SK-N-MC (cell line): ENCODE results near the gene FRMD4A.
"Not testable (repeated sequence)": the region's sequence is repeated elsewhere in the genome, so short reads cannot be mapped to it uniquely, and the experiment has no call there.

Experiments used
- DNase-seq: peaks from one replicate; pipeline ENCODE4 v3.0.0-alpha.2; 2011; ENCODE audit warnings: low read depth, low spot score
- H3K27ac ChIP-seq: fragments of 200-600 bp; sonication (generic); 2 replicates; pipeline ENCODE4 v1.5.1; 2016; ENCODE audit warnings: mixed run types
- H3K36me3 ChIP-seq: fragments of 200-600 bp; sonication (generic); 2 replicates; pipeline ENCODE4 v1.6.1; 2017; ENCODE audit warnings: antibody characterized with exemption, low read length, mixed read lengths; ENCODE audit not compliant: insufficient read depth
- H3K4me3 ChIP-seq: fragments of 200-600 bp; sonication (generic); 2 replicates; pipeline ENCODE4 v1.5.1; 2016
- H3K9ac ChIP-seq: fragments of 200-600 bp; sonication (generic); 2 replicates; pipeline ENCODE4 v1.8.0; 2017; ENCODE audit warnings: mixed run types, mixed read lengths; ENCODE audit not compliant: insufficient read length
- H3K9me3 ChIP-seq: fragments of 200-600 bp; sonication (generic); 2 replicates; pipeline ENCODE4 v1.6.1; 2017; ENCODE audit warnings: low read depth, mild to moderate bottlenecking, antibody characterized with exemption, low read length, moderate library complexity, mixed read lengths
- EZH2 ChIP-seq: fragments of 200-600 bp; sonication (generic); IDR thresholded peaks from one replicate; pipeline ENCODE4 v1.6.1; 2017; ENCODE audit warnings: antibody characterized with exemption
- FOXP2 ChIP-seq: optimal IDR thresholded peaks from 2 replicates; pipeline ENCODE3; 2011; ENCODE audit warnings: mild to moderate bottlenecking, moderate library complexity; ENCODE audit not compliant: insufficient read depth; ENCODE audit errors: extremely low read length, control extremely low read depth
- POLR2AphosphoS5 ChIP-seq: IDR thresholded peaks from 2 replicates; pipeline ENCODE4 v1.6.1; 2012; ENCODE audit warnings: mild to moderate bottlenecking, low read depth, low read length, borderline replicate concordance

The FRMD4A gene

GRCh38 chr10:13842117-13842516, 488.6 kb downstream of the FRMD4A start:
- H3K4me3 ChIP-seq: no peak overlapping the region
- DNase-seq: no peak
- no peak overlapping the region for H3K27ac ChIP-seq
- H3K9me3 ChIP-seq: no peaks in the 10 kb centered on the region
- H3K36me3 ChIP-seq: no peaks in the 10 kb centered on the region
- no peak for TF ChIP-seq FOXP2
- TF ChIP-seq EZH2: no peak
- no peak for TF ChIP-seq POLR2AphosphoS5
- no peak overlapping the region for H3K9ac ChIP-seq

DNA sequence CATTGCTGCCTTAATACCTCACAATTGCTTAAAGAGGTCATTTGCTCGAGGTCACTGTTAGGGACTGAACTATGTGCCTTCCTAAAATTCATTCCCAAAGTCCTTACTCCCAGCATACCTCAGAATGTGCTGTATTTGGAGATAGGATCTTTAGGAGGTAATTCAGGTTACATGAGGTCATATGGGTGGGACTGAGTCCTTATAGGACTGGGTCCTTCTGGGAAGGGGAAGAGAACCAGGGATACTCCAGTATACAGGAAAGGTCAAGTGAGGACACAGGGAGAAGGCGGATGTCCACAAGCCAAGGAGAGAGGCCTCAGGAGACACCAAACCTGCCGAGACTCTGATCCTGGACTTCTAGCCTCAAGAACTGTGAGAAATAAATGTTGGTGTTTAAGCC, 490.7 kb downstream of the FRMD4A start:
- TF ChIP-seq EZH2 (no peak), POLR2AphosphoS5 (no peak), FOXP2 (no peak)
- Histone ChIP-seq H3K27ac (no peak overlapping the region), H3K4me3 (no peak overlapping the region), H3K9me3 (no peaks in the 10 kb centered on the region), H3K9ac (no peak overlapping the region), H3K36me3 (no peaks in the 10 kb centered on the region)
- no peak for DNase-seq

- no peak for DNase-seq
- no peak overlapping the region for H3K9ac ChIP-seq
- no peaks in the 10 kb centered on the region for H3K9me3 ChIP-seq
- H3K36me3 ChIP-seq: no peaks in the 10 kb centered on the region
- no peak overlapping the region for H3K4me3 ChIP-seq
- no peak overlapping the region for H3K27ac ChIP-seq
- no peak for TF ChIP-seq FOXP2
- TF ChIP-seq EZH2: no peak
- TF ChIP-seq POLR2AphosphoS5: no peak
Observed at GRCh38 chr10:13839430-13839990, 491.2 kb downstream of the FRMD4A start.

- TF ChIP-seq FOXP2: no peak
- TF ChIP-seq POLR2AphosphoS5: no peak
- no peak for TF ChIP-seq EZH2
- Histone ChIP-seq H3K27ac (no peak overlapping the region), H3K36me3 (no peaks in the 10 kb centered on the region), H3K9me3 (no peaks in the 10 kb centered on the region), H3K4me3 (no peak overlapping the region), H3K9ac (no peak overlapping the region)
- no peak for DNase-seq
Observed at GRCh38 chr10:13839030-13839429, 491.7 kb downstream of the FRMD4A start.

GRCh38 chr10:13837966-13838365, 492.8 kb downstream of the FRMD4A start:
- H3K9me3 ChIP-seq: no peaks in the 10 kb centered on the region
- TF ChIP-seq POLR2AphosphoS5 (no peak), FOXP2 (no peak), EZH2 (no peak)
- no peak overlapping the region for H3K9ac ChIP-seq
- H3K4me3 ChIP-seq: no peak overlapping the region
- H3K36me3 ChIP-seq: no peaks in the 10 kb centered on the region
- no peak for DNase-seq
- H3K27ac ChIP-seq: no peak overlapping the region

DNA sequence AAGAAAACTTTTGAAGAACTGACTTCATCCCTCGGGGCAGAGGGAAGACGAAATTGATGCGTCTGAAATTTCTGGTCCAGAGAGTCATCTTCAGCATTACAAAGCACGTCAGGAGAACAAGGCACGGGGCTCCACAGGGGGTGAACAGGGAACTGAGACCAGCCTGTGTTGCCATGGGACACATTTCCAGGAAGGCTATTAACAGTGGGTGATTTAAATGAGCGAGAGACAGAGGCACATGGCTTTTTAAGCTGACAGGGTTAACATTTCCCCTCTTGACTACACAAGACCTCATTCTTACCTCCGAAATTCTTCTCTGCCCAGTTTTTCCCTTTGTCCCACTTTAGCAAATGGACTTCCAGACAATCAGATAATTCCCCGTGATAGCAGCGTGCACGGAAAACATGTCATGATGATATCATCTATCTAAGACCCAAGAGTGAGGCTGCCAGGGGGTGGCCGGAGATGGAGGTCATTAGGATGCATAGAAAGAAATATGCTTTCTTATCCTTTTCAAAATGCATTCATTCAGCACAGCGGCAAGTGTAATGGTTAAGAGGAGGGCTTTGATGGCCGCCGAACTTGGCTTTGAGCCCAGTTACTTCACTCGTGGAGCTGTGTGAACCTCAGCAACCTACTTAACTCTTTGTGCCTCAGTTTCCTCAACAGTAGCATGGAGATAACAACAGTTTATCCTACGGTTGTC, 496.0 kb downstream of the FRMD4A start:
- no peak for DNase-seq
- H3K9me3 ChIP-seq: no peaks in the 10 kb centered on the region
- H3K27ac ChIP-seq: no peak overlapping the region
- no peak for TF ChIP-seq POLR2AphosphoS5
- TF ChIP-seq FOXP2: no peak
- no peak for TF ChIP-seq EZH2
- H3K4me3 ChIP-seq: no peak overlapping the region
- no peaks in the 10 kb centered on the region for H3K36me3 ChIP-seq
- no peak overlapping the region for H3K9ac ChIP-seq

DNA sequence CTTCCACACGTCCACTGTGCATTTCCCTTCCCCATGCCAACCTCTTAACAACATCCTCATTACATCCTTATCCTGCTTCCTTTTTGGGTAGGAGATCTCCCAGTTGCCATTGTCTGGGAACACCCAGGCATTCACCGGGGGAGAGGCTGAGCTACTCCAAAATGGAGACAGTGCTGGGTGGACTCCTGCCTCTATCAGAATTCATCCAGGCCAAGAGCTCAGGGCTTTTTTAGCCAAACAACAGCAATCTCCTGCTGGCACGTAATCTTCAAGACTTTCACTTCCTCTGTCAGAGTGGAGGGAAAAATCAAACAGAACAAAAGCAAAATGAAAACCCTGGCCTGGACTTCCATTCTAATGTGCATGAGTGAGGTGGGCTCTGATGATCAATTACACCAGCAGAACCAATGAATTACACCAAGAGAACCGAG, 499.0 kb downstream of the FRMD4A start:
- H3K4me3 ChIP-seq: no peak overlapping the region
- TF ChIP-seq EZH2: no peak
- no peak for DNase-seq
- H3K9me3 ChIP-seq: no peaks in the 10 kb centered on the region
- H3K27ac ChIP-seq: no peak overlapping the region
- H3K36me3 ChIP-seq: no peaks in the 10 kb centered on the region
- H3K9ac ChIP-seq: no peak overlapping the region

GRCh38 chr10:13830385-13830784, 500.3 kb downstream of the FRMD4A start:
- no peak overlapping the region for H3K9ac ChIP-seq
- no peak overlapping the region for H3K27ac ChIP-seq
- no peak for DNase-seq
- no peaks in the 10 kb centered on the region for H3K36me3 ChIP-seq
- no peak overlapping the region for H3K4me3 ChIP-seq
- TF ChIP-seq EZH2 (no peak), POLR2AphosphoS5 (no peak), FOXP2 (no peak)
- H3K9me3 ChIP-seq: no peaks in the 10 kb centered on the region

DNA sequence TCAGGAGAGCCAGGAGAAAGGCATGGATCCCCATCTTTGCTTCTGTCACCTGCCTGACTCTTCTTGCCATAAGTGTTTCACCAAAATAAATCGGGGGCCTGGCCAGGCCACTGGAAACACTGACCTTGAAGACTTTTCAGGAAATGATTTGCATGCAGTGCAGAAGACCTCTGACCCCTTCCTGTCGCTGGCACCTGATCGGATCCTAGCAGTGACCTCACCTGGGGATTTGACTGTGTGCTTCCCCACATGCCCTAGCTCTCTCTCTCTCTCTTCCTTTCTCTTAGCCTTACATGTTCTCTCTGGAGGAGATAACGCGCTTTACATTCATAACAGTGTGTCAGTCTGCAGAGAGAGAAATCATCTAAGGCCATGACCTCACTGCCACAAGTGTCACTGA, 500.9 kb downstream of the FRMD4A start:
- no peak overlapping the region for H3K9ac ChIP-seq
- no peak overlapping the region for H3K27ac ChIP-seq
- DNase-seq: no peak
- no peaks in the 10 kb centered on the region for H3K9me3 ChIP-seq
- H3K4me3 ChIP-seq: no peak overlapping the region
- TF ChIP-seq EZH2: no peak
- TF ChIP-seq FOXP2: no peak
- TF ChIP-seq POLR2AphosphoS5: no peak
- H3K36me3 ChIP-seq: no peaks in the 10 kb centered on the region

GRCh38 chr10:13828284-13828683, 502.4 kb downstream of the FRMD4A start:
- H3K9me3 ChIP-seq, DNase-seq, H3K4me3 ChIP-seq, H3K9ac ChIP-seq, H3K36me3 ChIP-seq, H3K27ac ChIP-seq: not testable (repeated sequence)
